IMR-90 (cell line): ENCODE measurements around the gene DSCAM. TPM values are rescaled to one million over a fixed set of nuclear protein-coding genes. Genes with fewer than 3 reads are reported as not detected.

Experiments used
- ATAC-seq: fragments of 200-7000 bp; cut with Tn5 transposase; 2 replicates; pipeline ENCODE4 v1.9.1; 2020; ENCODE audit warnings: low read depth, mild to moderate bottlenecking, moderate library complexity
- BruUV-seq: library from RNA; stranded (reverse); fragments of 400-500 nt; replicated peaks from 2 replicates; lab custom pipeline; 2021; lab: Mats Ljungman, UMichigan
- CTCF ChIA-PET: fragments of 300-600 bp; formaldehyde crosslinking; extraction: SDS; loops from one replicate; lab custom pipeline; 2021; ENCODE audit warnings: antibody characterized with exemption; lab: Yijun Ruan, JAX
- POLR2A ChIA-PET: fragments of 300-600 bp; sonication (Branson Sonifier 250); formaldehyde crosslinking; loops from one replicate; lab custom pipeline; 2022; ENCODE audit warnings: antibody characterized with exemption; ENCODE audit not compliant: unreplicated experiment; lab: Charles Lee
- DNase-seq: peaks from one replicate; pipeline ENCODE4 v3.0.0; 2013
- H2AFZ ChIP-seq: replicated peaks from 2 replicates; pipeline ENCODE3; 2013; ENCODE audit warnings: low read length, mild to moderate bottlenecking; ENCODE audit not compliant: poor library complexity
- H2AK5ac ChIP-seq: 2 replicates; pipeline ENCODE4 v1.6.1; 2013; ENCODE audit warnings: low read depth, low read length, inconsistent platforms
- H2AK9ac ChIP-seq: replicated peaks from 2 replicates; pipeline ENCODE3; 2013; ENCODE audit warnings: mild to moderate bottlenecking, low read depth, low read length, moderate library complexity; ENCODE audit not compliant: poor library complexity
- H2BK120ac ChIP-seq: 2 replicates; pipeline ENCODE4 v1.6.1; 2013; ENCODE audit warnings: low read depth, low read length, inconsistent platforms
- H2BK15ac ChIP-seq: 3 replicates; pipeline ENCODE4 v1.6.1; 2013; ENCODE audit warnings: low read depth, low read length, inconsistent platforms
- H2BK20ac ChIP-seq: 2 replicates; pipeline ENCODE4 v1.6.1; 2013; ENCODE audit warnings: low read depth, mild to moderate bottlenecking, inconsistent platforms, low read length, moderate library complexity
- H2BK5ac ChIP-seq: 2 replicates; pipeline ENCODE4 v1.6.1; 2013; ENCODE audit warnings: mild to moderate bottlenecking, low read depth, low read length, inconsistent platforms; ENCODE audit not compliant: poor library complexity, severe bottlenecking
- H3K14ac ChIP-seq: replicated peaks from 2 replicates; pipeline ENCODE4 v1.6.1; 2013; ENCODE audit warnings: low read depth, low read length, inconsistent platforms
- H3K18ac ChIP-seq: 2 replicates; pipeline ENCODE4 v1.6.1; 2013; ENCODE audit warnings: low read depth, low read length, control low read depth
- H3K23ac ChIP-seq: 2 replicates; pipeline ENCODE4 v1.6.1; 2013; ENCODE audit warnings: low read depth, low read length, inconsistent platforms
- H3K27ac ChIP-seq: 2 replicates; pipeline ENCODE4 v1.5.1; 2013; ENCODE audit warnings: mild to moderate bottlenecking, control low read depth, low read length; ENCODE audit not compliant: insufficient read depth
- H3K27me3 ChIP-seq: 2 replicates; pipeline ENCODE4 v1.6.1; 2013; ENCODE audit warnings: low read length; ENCODE audit not compliant: control insufficient read depth, insufficient read depth
- H3K36me3 ChIP-seq: 2 replicates; pipeline ENCODE4 v1.6.1; 2013; ENCODE audit warnings: low read length, mixed read lengths; ENCODE audit not compliant: control insufficient read depth, insufficient read depth
- H3K4ac ChIP-seq: 2 replicates; pipeline ENCODE4 v1.6.1; 2013; ENCODE audit warnings: low read depth, low read length, inconsistent platforms
- H3K4me1 ChIP-seq: 2 replicates; pipeline ENCODE4 v1.6.1; 2013; ENCODE audit warnings: low read length, mixed read lengths; ENCODE audit not compliant: control insufficient read depth, insufficient read depth
- H3K4me2 ChIP-seq: 2 replicates; pipeline ENCODE4 v1.6.1; 2013; ENCODE audit warnings: low read depth, mild to moderate bottlenecking, control low read depth, low read length, moderate library complexity
- H3K4me3 ChIP-seq: 2 replicates; pipeline ENCODE4 v1.5.1; 2013; ENCODE audit warnings: low read depth, mild to moderate bottlenecking, control low read depth, low read length, moderate library complexity; ENCODE audit not compliant: insufficient read depth
- H3K56ac ChIP-seq: 2 replicates; pipeline ENCODE4 v1.6.1; 2013; ENCODE audit warnings: low read length, inconsistent platforms; ENCODE audit not compliant: insufficient read depth; ENCODE audit errors: extremely low read depth
- H3K79me1 ChIP-seq, 2 experiments: 2 replicates each; pipeline ENCODE4 v1.6.1; 2013; ENCODE audit warnings: low read length in 2 of 2, inconsistent platforms in 1 of 2, low read depth in 1 of 2
- H3K9ac ChIP-seq: 2 replicates; pipeline ENCODE4 v1.6.1; 2013; ENCODE audit warnings: low read depth, low read length, control low read depth
- H3K9me1 ChIP-seq: 2 replicates; pipeline ENCODE4 v1.6.1; 2013; ENCODE audit warnings: low read length, inconsistent platforms; ENCODE audit not compliant: insufficient read depth
- H3K9me3 ChIP-seq: 2 replicates; pipeline ENCODE4 v1.6.1; 2013; ENCODE audit warnings: low read length; ENCODE audit not compliant: control insufficient read depth, insufficient read depth
- H4K20me1 ChIP-seq: 2 replicates; pipeline ENCODE4 v1.6.1; 2013; ENCODE audit warnings: low read length, inconsistent platforms; ENCODE audit not compliant: insufficient read depth
- H4K5ac ChIP-seq: 2 replicates; pipeline ENCODE4 v1.6.1; 2013; ENCODE audit warnings: mild to moderate bottlenecking, low read depth, low read length, control low read depth
- H4K8ac ChIP-seq, 2 experiments: 2 replicates each; pipeline ENCODE4 v1.6.1; 2013; ENCODE audit warnings: low read depth in 2 of 2, low read length in 2 of 2, control low read depth in 1 of 2, inconsistent platforms in 1 of 2
- H4K91ac ChIP-seq: 2 replicates; pipeline ENCODE4 v1.6.1; 2013; ENCODE audit warnings: low read depth, low read length, inconsistent platforms; ENCODE audit not compliant: insufficient read depth
- BHLHE40 ChIP-seq: fragments of 150-350 bp; IDR thresholded peaks from 2 replicates; pipeline ENCODE4 v1.6.1; 2016; ENCODE audit warnings: mild to moderate bottlenecking, low read depth, low read length
- CEBPB ChIP-seq: IDR thresholded peaks from 2 replicates; pipeline ENCODE4 v1.6.1; 2012; ENCODE audit warnings: low read depth, low read length, improper control_type of control experiment
- CHD1 ChIP-seq: IDR thresholded peaks from 2 replicates; pipeline ENCODE4 v1.6.1; 2012; ENCODE audit warnings: low read depth, low read length, improper control_type of control experiment
- FOS ChIP-seq: fragments of 150-350 bp; IDR thresholded peaks from 2 replicates; pipeline ENCODE4 v1.6.1; 2016; ENCODE audit warnings: low read depth, low read length
- MAFK ChIP-seq: IDR thresholded peaks from 2 replicates; pipeline ENCODE4 v1.6.1; 2012; ENCODE audit warnings: low read depth, low read length, improper control_type of control experiment
- MAZ ChIP-seq: IDR thresholded peaks from 2 replicates; pipeline ENCODE4 v1.6.1; 2012; ENCODE audit warnings: low read depth, mild to moderate bottlenecking, low read length, improper control_type of control experiment, moderate library complexity, borderline replicate concordance
- POLR2A ChIP-seq: IDR thresholded peaks from 2 replicates; pipeline ENCODE4 v1.6.1; 2012; ENCODE audit warnings: mild to moderate bottlenecking, low read depth, low read length
- RAD21 ChIP-seq: IDR thresholded peaks from 2 replicates; pipeline ENCODE4 v1.6.1; 2012; ENCODE audit warnings: low read length, improper control_type of control experiment
- RCOR1 ChIP-seq: IDR thresholded peaks from 2 replicates; pipeline ENCODE4 v1.6.1; 2012; ENCODE audit warnings: mild to moderate bottlenecking, low read length, improper control_type of control experiment; ENCODE audit not compliant: insufficient replicate concordance
- SMC3 ChIP-seq: fragments of 150-350 bp; IDR thresholded peaks from 2 replicates; pipeline ENCODE4 v1.6.1; 2016; ENCODE audit warnings: low read depth, mild to moderate bottlenecking, antibody characterized with exemption, low read length, moderate library complexity
- WGBS, 2 experiments: methylation state at CpG; one replicate each; pipeline versions ENCODE4 v1.1.5 to v1.1.7; 2013; ENCODE audit warnings: missing lambda C conversion rate in 2 of 2; ENCODE audit not compliant: insufficient read length in 1 of 2; ENCODE audit errors: extremely low coverage in 2 of 2; 5-methylcytosine and 5-hydroxymethylcytosine counted together
- dilution Hi-C: fragments of 300-500 bp; cut with HindIII; formaldehyde crosslinking; loops from one replicate; pipeline ENCODE4 v1.14.3; 2018; ENCODE audit warnings: low sequenced_read_pairs; ENCODE audit not compliant: unreplicated experiment
- in situ Hi-C: fragments of 300-500 bp; cut with MboI; formaldehyde crosslinking; loops from 3 replicates; pipeline ENCODE4 v1.14.3; 2019; ENCODE audit warnings: low sequenced_read_pairs, inconsistent platforms, mixed read lengths
- intact Hi-C: fragments of 100-400 bp; cut with micrococcal nuclease; formaldehyde crosslinking; loops from 2 replicates; pipeline ENCODE4 v1.10.0; 2022
- polyA plus RNA-seq, 3 experiments: library from polyadenylated mRNA; depleted of rRNA; stranded (reverse); fragments of >200 nt; gene quantifications; 2 replicates each; pipeline ENCODE4 v1.2.3, GENCODE V29; 2012; ENCODE audit warnings: low replicate concordance in 1 of 3
- total RNA-seq: library from RNA; depleted of rRNA; stranded (reverse); fragments of >200 nt; gene quantifications from 2 replicates; pipeline ENCODE4 v1.2.3, GENCODE V29; 2012
- TF ChIP-seq, protein P1 (sequence below): fragments of 150-350 bp; IDR thresholded peaks from 2 replicates; pipeline ENCODE4 v1.6.1; 2016; ENCODE audit warnings: low read depth, mild to moderate bottlenecking, low read length, moderate library complexity, borderline replicate concordance

Gene DSCAM
- total and polyA plus RNA-seq, 2 of the 4 experiments (the other 2 are of a cell fraction), result under 0.01 to 0.02 TPM

GRCh38 chr21:40635391-40635790 lies 211.6 kb downstream of the DSCAM start:
- Histone ChIP-seq H3K9me3 (peaks cover 15% of the 10 kb centered on the region; the same call in 1 of the 2 replicates), H4K5ac (no peak overlapping the region), H4K8ac (no peak overlapping the region), H3K27me3 (no peaks in the 10 kb centered on the region), H3K36me3 (no peaks in the 10 kb centered on the region), H3K4me2 (no peak overlapping the region), H3K56ac (no peak overlapping the region), H3K18ac (no peak overlapping the region), H3K4me1 (no peaks in the 10 kb centered on the region), H3K23ac (no peak overlapping the region), H3K4ac (no peak overlapping the region), H2BK5ac (no peak overlapping the region), H3K9ac (no peak overlapping the region), H2BK15ac (no peak overlapping the region), H3K79me1 (no peaks in the 10 kb centered on the region), H3K4me3 (no peak overlapping the region), H2AK9ac (no peak overlapping the region), H4K20me1 (no peaks in the 10 kb centered on the region), H3K9me1 (no peaks in the 10 kb centered on the region), H2BK120ac (no peak overlapping the region), H2AFZ (no peak overlapping the region), H3K27ac (no peak overlapping the region), H4K91ac (no peak overlapping the region), H3K14ac (no peak overlapping the region), H2BK20ac (no peak overlapping the region), H2AK5ac (no peak overlapping the region)
- no peak for ATAC-seq
- dilution Hi-C loops, result no loop called here
- intact Hi-C loops, result no loop called here
- TF ChIP-seq RAD21, result no peak
- no peak for TF ChIP-seq MAZ
- TF ChIP-seq RCOR1, result no peak
- no peak for TF ChIP-seq CEBPB
- TF ChIP-seq CHD1, result no peak
- no peak for TF ChIP-seq SMC3
- TF ChIP-seq POLR2A, result no peak
- TF ChIP-seq, protein P1, sequence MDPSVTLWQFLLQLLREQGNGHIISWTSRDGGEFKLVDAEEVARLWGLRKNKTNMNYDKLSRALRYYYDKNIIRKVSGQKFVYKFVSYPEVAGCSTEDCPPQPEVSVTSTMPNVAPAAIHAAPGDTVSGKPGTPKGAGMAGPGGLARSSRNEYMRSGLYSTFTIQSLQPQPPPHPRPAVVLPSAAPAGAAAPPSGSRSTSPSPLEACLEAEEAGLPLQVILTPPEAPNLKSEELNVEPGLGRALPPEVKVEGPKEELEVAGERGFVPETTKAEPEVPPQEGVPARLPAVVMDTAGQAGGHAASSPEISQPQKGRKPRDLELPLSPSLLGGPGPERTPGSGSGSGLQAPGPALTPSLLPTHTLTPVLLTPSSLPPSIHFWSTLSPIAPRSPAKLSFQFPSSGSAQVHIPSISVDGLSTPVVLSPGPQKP, result no peak
- TF ChIP-seq FOS, result no peak
- no peak for TF ChIP-seq MAFK
- no peak for TF ChIP-seq BHLHE40
- POLR2A ChIA-PET, result no interaction called here
- CTCF ChIA-PET, result no interaction called here
- no peak for DNase-seq
- no TSS peak for BruUV-seq
- 60% methylated on average over 1 of the region's 4 CpGs; no CpG with 5 or more reads in 1 of the 2 experiments for whole genome bisulfite sequencing, 2 experiments
- in situ Hi-C loops, result no loop called here
